ENCODE results near the gene UCKL1. TPM values are rescaled to one million over a fixed set of nuclear protein-coding genes. Genes with fewer than 3 reads are reported as not detected.
A peak's percentile ranks its signal among the peaks of the same experiment; 100 is the strongest.
"Not testable (repeated sequence)": the region's sequence is repeated elsewhere in the genome, so short reads cannot be mapped to it uniquely, and the experiment has no call there.

The UCKL1 gene
- total RNA-seq, 1 experiment from 2014 or later: 63.2 TPM

DNA sequence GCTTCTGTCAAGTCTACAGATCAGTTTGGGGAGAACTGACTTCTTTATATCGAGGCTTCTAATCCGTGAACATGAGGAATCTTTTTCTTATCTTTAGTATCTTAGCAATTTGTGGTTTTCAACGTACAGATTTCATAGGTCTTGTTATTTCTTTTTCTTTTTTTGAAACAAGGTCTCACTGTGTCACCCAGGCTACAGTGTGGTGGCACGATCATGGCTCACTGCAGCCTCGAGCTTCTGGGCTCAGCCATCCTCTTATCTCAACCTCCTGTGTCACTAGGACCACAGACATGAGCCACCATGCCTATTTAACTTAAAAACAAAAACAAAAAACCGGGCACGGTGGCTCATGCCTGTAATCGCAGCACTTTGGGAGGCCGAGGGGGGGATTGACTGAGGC, 32.0 kb downstream of the UCKL1 start:
- DNase-seq (ENCODE audit: low spot score): no peak

DNA sequence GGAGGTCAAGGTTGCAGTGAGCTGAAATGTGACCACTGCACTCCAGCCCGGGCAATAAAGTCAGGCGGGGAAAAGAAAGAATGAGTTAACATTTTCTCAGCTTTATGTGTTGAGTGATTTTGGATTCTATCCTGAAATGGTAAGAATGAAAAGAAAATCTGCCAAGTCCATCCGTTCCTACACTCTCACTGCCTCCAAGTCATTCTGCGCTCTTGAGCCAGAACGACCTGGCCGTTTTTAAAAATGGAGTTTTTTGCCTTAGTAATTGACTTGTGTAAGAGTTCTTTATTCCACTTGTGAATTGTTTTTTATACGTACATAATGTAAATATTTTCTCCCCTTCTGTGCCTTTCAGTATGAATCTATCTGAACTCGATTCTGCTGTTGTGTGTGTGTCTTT, 32.6 kb downstream of the UCKL1 start:
- DNase-seq (ENCODE audit: low spot score): no peak

DNA sequence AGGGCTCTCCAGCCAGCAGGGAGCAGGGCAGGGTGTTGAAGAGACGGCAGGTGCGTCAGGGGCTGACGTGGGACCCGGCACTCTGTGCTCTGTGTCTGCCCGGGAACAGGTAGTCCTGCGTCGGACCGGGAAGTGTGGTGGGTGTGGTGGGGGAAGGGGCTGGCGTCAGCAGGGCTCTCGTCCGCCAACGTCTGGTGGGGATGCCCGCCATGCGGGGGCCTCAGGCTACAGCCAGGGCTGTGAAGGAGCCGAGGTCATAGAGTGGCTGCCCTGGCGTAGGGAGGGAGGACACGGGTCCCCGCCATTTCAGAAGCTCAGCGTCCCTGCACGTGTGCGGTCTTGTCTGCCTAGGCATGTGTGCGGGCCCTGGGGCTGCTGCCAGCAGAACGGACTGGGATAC, 36.0 kb downstream of the UCKL1 start:
- no peak for DNase-seq (ENCODE audit: low spot score)

DNA sequence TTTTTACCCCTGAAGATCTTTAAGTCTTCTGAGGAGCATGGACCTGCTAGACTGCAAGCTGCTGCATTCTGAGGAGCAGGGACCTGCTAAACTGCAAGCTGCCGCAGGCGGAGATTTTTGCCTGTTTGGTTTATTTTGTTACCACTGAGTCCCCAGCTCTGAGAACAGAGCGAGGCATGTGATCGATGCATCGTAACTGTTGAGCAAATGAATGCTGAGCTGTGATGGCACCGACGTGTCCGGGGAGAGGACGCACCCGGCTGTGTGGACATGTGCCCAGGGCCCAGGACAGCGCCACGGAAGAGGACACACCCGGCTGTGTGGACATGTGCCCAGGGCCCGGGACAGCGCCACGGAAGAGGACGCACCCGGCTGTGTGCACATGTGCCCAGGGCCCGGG, 37.1 kb downstream of the UCKL1 start:
- DNase-seq (ENCODE audit: low spot score): no peak

DNA sequence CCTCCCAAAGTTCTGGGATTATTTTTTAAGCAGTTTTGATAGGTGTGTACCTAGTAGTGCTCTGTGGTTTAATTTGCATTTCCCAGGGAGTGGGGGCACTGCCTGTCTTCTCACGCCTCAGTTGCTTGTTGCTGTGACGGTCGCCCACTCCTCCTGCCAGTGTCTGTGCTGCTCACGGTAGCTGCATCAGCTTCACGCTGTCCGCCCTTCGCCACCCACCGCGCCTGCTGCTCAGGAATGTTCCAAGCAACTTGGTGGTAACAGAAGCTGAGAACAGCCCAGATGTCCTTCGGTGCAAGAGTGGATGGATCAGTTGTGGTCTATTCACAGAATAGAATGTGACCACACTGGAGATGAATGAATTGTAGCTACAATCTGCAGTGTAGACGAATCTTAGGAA, 38.4 kb downstream of the UCKL1 start:
- no peak for DNase-seq (ENCODE audit: low spot score)

DNA sequence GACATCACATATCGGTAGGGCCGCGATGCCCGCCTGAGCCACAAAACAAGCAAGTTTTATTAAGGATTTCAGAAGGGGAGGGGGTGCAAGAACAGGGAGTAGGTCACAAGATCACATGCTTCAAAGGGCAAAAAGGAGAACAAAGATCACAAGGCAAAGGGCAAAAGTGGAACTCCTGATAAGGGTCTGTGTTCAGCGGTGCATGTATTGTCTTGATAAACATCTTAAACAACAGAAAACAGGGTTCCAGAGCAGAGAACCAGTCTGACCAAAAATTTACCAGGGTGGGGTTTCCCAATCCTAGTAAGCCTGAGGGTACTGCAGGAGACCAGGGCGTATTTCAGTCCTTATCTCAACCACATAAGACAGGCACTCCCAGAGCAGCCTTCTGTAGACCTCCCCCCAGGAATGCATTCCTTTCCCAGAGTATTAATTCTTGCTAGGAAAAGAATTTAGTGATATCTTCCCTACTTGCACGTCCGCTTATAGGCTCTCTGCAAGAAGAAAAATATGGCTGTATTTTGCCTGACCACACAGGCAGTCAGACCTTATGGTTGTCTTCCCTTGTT, 39.8 kb downstream of the UCKL1 start:
- not testable (repeated sequence) for DNase-seq (ENCODE audit: low spot score)

DNA sequence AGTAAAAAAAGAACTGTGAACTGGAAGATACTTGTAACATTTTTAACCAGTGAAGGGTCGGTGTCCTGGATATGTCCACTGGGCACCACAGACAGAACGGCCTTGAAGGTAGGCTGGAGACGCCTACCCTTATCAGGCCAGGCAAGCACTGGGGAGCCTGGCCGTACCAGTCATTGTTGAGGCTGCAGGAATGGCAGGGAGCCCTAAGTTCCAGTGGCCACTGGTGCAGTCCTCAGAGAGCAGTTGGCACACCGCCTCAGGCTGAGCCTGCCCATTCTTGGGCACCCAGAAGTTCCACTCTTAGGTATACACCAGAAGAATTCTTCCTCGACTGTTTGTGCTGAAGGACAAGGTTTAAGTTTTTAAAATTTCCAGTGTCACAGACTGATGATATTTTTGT, 40.7 kb downstream of the UCKL1 start:
- no peak for DNase-seq (ENCODE audit: low spot score)

DNA sequence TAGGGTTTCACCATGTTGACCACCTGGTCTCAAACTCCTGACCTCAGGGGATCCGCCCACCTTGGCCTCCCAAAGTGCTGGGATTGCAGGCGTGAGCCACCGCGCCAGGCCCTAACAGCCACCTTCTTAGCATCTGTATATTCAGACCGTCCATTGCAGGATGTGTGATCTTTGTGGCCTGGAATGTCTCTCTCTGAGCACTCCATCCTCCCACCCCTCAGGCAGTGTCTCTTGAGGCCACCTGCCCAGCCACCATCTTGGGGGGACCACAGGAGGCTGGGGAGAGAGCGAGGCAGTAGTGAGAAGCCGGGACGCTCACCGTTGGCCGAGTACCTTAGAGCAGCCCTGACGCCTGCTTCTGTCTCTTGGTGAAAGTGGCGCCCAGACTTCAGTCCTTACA, 42.4 kb downstream of the UCKL1 start:
- DNase-seq (ENCODE audit: low spot score): no peak

DNA sequence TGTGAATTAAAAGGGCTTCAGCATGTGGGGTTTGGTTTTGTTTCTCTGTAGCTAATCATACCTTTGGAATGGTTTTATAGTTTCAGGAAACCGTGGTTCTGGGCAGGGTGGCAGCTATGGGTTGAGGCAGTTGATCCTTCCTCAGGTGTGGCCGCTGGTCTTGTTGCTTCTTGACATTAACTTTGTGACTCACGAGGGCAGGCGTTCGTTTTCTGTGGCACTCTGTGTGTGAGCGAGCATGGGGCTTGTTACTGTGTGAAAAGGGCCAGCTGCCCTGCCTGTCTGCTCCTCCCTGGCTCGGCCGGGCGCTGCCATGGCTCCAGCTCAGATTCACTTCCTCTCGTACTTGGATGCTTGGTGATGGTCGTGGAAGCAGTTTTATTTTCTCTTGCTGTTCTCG, 45.0 kb downstream of the UCKL1 start:
- peak; percentile 94 for DNase-seq (ENCODE audit: low spot score)

DNA sequence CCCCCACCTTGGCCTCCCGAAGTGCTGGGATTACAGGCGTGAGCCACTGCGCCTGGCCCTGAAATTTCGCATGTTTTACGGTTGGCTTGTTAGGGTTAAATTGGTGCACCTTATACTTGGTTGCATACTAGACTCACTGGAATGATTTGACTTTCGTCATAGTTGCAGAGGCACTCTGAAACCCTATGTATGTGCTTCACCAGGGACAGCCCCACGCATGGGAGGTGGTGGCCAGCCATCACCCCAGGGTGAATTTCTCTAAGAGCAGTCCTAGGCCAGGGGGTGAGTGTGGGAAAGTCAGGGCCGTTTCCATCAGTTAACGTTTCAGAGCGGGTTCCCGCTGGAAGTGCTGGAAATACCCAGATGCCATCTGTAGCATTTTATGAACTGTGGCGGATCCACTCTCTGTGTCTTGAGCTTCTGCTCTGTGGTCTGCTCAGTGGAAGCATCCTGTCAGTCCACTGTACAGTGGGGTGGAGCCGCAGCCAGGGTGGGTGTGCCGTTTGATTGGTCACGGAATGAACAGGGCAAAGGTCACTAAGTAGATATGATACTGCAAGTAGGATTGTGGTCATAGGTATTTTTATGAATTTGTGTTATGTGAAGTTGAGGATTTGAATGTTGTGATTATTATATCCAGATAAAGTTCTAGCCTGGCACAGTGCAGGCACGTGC, 48.1 kb downstream of the UCKL1 start:
- peak; percentile 82 for DNase-seq (ENCODE audit: low spot score)

DNA sequence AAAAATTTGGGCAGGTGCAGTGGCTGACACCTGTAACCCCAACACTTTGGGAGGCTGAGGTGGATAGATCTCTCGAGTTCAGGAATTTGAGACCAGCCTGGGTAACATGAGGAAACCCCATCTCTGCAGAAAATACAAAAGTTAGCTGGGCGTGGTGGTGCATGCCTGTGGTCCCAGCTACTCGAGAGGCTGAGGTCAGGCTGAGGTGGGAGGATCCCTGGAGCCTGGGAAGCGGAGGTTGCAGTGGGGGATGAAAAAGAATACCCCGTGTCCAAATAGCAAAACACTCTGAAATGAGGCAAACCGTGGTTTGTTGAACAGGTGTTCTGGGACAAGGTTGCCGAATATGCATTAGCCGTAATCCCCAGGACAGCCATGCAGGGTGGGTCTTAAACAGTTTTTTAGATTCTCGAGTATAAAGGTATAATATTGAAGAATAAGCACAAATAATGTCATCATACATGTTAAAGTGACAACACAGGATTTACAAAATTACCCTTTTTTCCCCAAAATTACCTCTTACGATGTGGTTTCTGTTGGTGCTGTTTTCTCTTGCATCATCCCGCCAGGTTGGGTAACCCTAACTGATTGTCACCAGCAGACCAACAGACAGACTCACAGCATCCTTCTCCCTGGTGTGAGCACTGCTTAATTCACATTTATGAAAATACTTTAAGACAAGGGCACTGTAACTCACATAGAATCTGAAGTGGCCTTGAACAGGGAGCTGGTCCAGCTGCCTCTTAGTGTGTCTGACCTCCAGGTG, 52.2 kb downstream of the UCKL1 start:
- no peak for DNase-seq (ENCODE audit: low spot score)

DNA sequence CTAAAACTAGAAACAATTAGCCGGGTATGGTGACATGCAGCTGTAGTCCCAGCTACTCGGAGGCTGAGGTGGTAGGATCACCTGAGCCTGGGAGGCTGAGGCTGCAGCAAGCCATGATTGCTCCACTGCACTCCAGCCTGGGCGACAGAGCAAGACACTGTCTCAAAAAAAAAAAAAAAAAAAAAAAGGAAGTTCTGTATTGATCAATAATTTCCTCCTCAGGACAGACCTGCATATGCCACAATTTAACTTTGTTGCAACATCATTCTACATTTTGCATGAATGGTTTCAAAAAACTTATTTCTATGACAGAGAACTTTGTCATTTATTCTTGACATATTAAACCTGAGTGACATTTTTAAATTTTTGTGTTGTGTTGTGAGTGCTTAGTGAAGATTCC, 55.8 kb downstream of the UCKL1 start:
- no peak for DNase-seq (ENCODE audit: low spot score)

DNA sequence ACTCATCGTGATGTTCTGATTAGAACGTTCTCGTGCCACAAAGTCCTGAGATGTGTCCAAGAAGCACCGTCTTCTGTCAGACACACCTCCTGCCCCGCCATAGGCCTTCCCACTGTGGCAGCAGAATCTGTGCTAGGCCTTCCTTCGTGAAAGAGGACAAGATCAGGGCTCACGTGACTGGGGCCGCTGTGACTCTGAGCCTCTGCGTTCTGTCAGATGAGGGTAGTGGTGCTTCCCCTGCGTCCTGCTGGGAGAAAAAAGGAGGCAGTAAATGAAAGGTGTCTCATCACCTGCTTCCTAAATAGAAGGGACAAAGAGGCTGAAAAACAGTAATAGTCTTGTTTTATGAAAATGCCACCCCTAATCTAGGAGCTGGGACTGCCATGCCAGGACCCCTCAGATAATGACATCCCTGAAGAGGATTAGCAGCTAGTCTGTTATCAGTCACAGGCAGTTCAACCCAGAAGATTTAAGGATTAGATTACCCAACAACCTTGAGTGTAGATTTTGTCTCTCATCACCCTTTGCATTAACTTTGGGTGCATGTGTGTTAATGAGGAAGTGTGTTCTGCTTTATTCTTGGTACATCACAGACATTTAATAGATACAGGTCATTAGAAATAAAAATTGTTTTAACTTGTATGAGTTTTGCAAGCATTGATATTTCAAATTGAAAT, 57.2 kb downstream of the UCKL1 start:
- DNase-seq (ENCODE audit: low spot score): no peak

DNA sequence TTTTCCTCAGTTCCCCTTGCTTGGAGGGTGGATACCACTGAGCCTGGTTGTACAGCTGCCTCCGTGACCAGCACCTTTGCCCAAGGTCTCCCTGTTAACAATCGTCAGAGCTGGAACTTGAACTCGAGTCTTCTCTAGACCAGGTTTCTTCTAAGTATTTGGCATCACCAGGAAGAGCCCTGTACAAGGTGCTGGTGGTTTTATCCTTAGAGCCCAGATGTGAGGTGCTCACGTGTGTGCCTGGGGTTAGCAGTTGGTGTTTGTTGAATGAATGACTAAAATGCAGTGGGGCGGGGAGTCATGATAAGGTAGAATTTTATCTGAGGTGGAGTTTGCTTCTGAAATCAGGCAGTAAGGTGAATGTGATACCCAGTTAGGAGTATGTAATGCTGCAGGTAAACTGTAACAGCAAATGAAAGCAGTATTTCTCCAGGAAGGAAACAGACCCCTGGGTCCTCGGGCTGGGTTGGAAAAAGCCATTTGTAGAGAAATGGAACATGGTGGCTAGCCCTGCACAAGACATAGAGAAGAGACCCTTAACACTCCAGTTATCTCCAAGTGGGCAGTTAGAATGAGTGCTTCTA, 58.1 kb downstream of the UCKL1 start:
- DNase-seq (ENCODE audit: low spot score): no peak

DNA sequence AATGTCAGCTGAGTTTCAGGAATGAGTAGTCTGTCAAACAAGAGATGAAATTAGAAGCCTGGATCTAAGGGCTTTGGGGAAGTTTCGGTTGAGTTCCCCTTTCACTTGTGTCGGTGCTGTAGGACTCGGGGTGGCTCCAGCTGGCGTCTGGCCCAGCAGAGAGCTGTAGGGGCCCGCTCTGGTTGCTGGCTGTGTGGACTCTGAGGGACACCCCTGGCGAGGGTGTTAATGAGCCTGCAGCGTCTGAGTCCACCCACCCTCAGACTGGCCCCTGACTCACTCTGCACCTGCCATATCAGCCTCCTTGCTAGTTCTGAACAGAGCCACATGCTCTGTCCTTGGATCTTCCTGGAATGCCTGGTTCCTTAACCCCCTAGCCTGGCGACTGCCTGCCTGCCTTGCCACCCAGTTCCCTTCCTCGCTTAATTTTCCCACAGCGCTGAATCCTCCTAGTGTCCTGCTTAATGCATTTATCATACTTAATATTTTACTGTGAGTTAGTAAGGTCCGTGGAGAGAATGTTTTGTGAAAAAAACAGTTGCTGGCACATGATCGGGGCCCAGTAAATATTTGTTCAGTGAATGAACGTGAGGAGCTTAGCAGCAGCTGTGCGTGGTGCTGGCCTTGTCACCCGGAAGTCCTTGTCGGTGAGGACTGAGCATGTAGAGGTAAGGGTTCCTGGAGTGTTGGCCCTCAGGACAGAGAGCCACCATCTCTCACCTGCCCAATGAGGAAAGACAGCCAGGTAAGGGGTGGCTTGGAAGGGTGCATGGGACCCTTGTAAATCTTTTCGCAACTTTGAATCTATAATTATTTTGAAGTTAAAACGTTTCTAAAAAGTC, 59.7 kb downstream of the UCKL1 start:
- DNase-seq (ENCODE audit: low spot score): peak; percentile 75

DNA sequence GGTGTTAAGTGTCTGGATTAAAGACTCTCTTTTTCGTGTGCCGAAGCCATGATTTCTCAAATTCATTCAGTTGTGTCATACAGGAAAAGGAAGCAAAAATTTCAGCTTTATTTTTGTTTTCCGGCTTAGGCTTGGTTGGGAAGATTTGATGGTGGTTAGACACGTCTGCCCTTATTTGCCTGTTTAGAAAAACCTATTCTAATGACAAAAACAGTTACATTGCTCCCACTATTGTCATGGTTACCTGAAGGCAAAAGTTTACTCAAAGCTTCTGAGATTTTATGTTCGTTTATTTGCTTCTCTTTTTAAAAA, 60.3 kb downstream of the UCKL1 start:
- peak; percentile 73 for DNase-seq (ENCODE audit: low spot score)

DNA sequence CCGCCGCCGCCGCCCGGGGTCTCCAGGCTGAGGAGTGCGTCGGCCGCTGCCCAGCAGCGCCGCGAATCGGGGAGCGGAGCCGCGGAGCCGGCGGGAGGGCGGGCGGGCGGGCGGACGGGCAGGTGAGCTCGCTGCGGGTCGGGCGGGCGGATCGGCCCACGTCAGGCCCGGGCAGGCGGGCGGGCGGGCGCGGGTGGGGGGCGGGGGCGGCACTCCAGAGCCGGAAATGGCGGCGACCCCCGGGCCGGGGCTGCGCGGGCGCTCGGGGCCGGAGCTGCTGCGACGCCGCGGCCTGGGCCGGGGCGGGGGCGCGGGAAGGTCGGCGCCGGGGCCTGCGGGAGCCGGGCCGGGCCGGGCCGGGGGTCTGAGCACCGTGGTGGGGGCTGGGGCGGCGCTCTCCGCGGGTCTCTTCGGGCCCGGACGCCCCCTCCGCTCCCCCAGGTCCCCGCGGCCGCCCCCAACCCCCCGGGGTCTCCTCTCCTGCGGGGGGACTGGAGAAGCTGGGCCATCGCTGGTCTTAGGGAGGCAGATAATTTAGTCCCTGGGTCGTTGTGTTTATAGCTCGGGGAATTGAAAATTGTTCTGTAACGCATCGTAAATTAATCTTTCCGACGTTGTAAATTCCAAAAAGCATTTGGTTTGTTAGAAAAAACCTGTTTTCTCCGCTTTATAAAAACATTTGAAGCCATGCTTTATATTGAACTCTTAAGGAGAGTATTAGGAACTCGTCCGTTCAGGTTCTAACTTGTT, 60.8 kb downstream of the UCKL1 start:
- no peak for DNase-seq (ENCODE audit: low spot score)

DNA sequence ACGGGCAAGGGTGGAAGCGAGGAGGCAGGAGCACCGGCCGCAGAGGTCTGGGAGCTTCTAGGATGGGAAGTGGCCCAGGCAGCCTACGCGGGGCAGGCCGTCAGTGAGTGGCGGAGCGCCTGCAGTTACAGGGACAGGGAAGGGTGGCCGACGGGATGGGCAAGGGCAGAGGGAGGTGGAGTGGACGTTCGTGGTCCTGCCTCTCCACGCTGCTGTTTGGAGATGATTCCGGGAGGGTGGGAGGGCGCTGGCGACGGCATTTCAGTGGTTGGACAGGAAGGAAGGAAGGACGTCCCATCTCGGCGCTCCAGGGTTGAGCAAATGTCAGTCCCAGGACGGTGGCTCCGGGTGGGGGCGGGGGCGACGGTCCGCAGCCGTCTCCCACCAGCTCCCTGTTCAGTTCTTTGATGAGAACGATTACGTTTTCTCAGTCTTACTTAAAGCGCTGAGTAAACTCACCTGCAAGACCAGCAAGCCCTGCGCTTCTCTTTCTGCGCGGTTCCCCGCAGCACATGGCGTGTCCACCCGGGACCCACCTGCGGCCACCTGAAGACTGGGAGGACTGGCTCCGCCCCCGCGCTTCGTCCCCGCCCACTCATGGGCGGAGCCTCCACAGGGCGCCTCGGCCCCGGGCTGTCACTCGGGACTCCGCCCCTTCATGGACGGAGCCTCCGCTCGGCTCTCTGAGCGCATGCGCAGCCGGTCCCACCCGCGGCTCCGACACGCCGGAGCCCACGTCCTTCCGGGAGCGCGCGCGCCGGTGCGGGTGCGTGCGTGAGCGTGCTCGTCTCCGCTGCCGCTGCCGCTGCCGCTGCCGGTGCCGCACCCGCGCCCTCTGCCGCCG, 61.6 kb downstream of the UCKL1 start, which contains the start of gene DNAJC5:
Gene DNAJC5 (plus strand): TSS at position 769 of the 844 bp plus-strand sequence. CDS start 33,220 bp downstream, outside the sequence.
- DNase-seq (ENCODE audit: low spot score): peak; percentile 100

DNA sequence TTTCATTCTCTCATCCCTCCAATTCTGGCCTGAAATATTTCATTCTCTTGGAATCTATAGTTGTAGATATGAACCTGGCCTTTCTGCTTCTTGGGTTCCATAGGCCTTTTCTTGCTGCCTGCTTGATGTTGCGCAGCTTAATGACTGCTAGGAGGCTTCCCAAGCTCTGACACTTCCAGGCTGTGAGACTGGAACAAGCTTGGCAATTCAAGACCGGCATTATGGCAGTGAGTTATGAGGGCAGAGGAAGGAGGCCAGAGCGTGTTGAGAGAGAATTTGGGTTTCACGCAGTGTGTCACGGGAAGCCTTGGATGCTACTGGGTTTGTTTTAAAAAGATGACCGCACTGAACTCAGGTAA, 62.2 kb downstream of the UCKL1 start:
- no peak for DNase-seq (ENCODE audit: low spot score)

DNA sequence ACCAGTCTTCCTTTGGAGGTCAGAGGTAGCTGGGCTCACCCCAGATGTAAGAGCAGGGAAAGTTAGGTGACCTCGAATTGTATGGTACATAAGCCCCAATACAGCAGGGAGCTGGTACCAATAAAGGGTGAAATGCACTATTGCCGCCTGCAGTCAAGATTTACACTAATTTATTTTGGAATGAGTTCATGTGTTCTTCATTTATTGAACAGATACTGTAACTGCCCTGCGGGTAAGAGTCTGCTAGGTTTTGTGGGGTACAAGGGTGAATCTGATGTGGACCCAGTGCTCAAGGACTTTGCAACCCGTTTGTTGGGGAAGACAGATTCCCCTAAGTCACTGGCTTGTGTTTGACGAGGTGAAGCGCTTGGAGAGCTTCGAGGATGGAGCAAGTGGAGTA, 63.8 kb downstream of the UCKL1 start:
- no peak for DNase-seq (ENCODE audit: low spot score)

All from HT-29 (cell line).